GM18498 (cell line): Measurements from ENCODE around the gene SIT1.
A peak's percentile ranks its signal among the peaks of the same experiment; 100 is the strongest.
"Not testable (repeated sequence)": the region's sequence is repeated elsewhere in the genome, so short reads cannot be mapped to it uniquely, and the experiment has no call there.

ENCODE experiments used
- ATAC-seq: cut with Tn5 transposase; IDR thresholded peaks from one replicate; pipeline ENCODE4 v1.9.1; 2021; ENCODE audit warnings: mild to moderate bottlenecking, moderate library complexity; ENCODE audit not compliant: unreplicated experiment

The SIT1 gene

DNA sequence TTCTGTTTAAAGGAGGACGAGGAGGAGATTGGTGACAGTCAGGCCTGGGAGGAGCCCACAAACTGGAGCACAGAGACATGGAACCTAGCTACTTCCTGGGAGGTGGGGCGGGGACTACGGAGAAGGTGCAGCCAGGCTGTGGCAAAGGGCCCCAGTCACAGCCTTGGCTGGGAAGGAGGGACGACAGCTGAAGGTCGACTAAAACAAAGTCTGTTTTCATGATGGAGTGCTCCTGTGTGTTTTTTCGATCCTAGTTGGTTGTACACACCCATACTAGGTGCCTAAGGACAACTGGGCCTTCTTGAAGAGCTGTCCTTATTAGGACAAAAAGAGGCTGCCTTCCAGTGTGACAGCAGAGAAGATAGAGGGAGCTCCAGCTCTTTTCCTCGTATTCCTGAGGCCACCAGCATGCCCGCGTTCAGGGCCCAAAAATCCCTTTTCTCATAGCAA, 10.3 kb upstream of the SIT1 start:
- no peak for ATAC-seq

DNA sequence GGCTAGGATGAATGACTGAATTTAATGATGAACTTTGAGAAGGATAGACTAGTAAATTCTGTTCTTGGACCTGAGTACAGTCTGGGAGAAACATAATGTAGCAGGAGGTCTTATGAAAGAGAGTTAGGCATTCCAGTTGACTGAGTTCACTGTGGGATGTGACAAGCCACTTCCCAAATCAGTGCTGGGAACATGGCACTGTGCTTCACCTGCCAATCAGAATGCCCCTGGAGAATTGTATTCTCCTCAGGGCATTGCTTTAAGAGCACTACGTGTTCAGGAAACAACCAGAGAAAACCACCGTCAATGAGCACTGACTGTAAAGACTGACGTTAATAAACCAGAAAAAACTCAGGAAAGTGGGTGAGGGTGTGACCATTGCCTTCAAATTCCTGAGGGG, 8.6 kb upstream of the SIT1 start:
- ATAC-seq, result no peak

DNA sequence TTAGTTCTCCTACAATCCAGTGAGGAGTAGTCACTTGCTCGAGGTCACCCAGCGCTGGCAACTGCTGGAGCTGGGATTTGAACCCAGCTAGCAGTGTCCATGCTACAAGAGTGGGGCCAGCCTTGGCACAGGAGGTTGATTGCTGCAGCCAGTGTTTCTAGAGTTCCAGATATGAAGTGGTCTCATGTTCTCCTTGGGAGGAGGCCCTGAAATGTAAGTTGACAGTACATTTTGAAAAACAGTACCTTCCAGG, 8.2 kb upstream of the SIT1 start:
- ATAC-seq, result peak; percentile 1

DNA sequence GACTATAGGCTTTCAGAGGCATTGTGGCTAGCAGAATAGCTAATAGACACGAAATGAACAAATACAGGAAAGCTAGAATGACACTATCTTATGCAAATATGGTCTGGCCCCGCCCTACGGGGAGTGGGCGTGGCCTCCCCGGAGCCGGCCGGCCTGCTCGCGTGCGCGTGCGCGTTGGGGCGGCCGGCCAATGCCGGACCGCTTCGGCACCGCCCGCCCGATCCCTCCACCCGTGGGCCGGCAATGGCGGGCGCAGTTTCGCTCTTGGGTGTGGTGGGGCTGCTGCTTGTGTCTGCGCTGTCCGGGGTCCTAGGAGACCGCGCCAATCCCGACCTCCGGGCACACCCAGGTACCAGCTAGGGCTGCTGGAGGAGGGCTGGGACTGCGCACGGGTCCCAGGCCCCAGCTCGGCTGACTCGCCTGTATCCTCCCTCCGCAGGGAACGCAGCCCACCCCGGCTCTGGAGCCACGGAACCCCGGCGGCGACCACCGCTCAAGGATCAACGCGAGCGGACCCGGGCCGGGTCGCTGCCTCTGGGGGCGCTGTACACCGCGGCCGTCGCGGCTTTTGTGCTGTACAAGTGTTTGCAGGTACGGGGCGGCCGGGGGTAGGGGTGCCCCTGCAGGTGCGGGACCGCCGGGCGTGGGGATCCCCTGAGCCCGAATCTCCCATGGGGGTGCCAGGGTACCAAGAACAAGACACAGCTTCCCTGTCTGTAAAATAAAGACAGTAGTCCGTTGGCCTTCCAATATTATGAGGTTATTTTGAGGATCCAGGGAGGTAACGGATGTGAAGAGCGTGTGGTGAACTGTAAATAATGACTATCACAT, 7.6 kb upstream of the SIT1 start, which contains the start of gene CCDC107:
TSS of gene CCDC107 (plus strand) at position 156 of the 831 bp plus-strand sequence. CDS start at position 244, 88 bp downstream.
- ATAC-seq, result peak; percentile 71

DNA sequence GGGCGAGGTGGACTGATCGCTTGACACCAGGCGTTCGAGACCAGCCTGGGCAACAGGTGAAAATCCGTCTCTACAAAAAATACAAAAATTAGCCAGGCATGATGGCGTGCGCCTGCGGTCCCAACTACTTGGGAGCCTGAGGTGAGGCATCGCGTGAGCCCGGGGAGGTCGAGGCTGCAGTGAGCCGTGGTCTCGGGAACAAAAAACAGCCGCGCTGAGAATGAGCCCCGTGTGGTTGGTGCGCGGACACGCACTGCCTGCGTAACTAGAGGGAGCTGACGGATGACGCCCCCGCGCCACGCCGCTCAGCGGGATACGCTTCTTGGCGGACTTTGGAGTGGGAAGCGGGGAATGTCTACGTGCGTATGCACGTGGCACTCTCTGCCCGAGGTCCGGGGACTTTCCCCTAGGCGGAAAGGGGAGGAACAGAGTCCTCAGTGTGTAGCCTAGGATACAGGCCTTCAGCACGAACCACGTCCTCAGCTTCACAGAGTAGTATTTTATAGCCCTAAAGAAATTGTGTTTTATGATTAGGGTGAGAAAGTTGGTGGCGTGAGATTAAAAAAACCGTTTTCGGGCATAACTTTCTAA, 6.9 kb upstream of the SIT1 start, which contains the start of gene RMRP:
TSS of gene RMRP (minus strand) at position 474 of the 591 bp plus-strand sequence.
- ATAC-seq, result peak; percentile 87

DNA sequence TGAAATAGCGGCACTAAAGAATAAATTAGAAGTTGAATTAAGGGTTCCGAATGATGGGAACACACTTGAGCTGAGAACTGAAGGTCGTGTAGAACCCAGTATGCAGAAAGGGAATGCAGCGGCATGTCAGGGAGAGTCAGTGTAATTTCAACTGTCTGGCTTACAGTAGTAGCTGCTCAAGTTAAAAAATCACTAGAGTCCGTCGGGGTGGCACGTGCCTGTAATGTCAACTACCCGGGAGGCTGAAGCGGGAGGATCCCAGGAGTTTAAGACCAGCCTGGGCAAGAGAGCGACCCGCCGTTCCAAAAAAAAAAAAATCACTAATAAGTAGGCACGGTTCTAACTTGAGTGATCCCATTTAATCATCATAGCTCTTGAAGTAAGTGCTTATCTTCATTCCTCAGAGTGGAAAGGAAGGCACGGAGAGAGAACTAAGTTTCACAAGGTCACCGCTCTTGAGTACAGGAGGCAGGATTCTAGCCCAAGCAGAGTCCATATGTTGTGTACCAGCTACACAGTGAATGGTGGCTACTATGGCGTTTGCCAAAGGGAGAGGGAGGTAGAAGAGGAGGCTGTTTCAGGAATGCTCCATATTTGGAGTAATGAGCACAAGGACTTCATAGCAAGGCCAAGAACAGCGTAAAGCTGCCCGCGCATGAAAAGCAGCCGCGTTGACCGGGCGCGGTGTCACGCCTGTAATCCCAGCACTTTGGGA, 6.3 kb upstream of the SIT1 start:
- ATAC-seq, result no peak

DNA sequence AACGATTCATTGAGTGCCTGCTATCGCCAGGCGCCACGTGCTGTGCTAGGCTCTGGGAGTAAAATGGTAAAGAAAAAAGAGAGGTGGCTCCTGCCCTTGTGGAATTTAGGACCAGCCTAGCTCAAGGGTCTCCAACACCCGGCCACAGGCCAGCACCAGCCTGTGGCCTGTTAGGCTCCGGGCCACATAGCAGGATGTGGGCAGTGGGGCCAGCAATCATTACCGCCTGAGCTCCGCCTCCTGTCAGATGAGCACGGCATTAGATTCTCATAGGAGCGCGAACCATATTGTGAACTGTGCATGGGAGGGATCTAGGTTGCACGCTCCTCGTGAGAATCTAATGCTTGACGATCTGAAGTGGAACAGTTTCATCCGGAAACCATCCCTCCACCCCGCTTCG, 5.6 kb upstream of the SIT1 start:
- no peak for ATAC-seq

DNA sequence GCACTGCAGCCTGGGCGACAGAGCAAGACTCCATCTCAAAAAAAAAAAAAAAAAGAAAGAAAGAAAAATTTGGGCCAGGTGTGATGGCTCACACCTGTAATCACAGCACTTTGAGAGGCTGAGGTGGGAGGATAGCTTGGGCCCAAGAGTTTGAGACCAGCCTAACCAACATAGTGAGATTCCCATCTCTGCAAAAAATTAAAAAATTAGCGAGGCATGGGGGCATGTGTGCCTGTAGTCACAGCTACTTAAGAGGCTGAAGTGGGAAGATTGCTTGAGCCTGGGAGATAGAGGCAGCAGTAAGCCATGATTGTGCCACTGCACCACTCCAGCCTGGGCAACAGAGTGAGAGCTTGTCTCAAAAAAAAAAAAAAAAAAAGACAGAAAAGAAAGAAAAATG, 2.9 kb upstream of the SIT1 start:
- no peak for ATAC-seq

DNA sequence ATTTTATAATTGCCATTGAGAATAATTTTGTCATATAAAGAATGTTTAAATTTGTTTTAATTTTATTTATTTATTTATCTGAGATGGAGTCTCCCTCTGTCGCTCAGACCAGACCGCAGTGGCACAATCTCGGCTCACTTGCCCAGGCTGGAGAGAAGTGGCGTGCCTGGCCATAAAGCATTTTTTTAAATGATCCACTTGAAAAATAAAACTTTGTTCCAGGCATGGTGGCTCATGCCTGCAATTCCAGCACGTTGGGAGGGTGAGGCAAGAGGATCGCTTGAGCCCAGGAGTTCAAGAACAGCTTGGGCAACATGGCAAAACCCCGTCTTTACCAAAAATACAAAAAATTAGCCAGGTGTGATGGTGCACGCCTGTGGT, 2.1 kb upstream of the SIT1 start:
- ATAC-seq, result no peak

DNA sequence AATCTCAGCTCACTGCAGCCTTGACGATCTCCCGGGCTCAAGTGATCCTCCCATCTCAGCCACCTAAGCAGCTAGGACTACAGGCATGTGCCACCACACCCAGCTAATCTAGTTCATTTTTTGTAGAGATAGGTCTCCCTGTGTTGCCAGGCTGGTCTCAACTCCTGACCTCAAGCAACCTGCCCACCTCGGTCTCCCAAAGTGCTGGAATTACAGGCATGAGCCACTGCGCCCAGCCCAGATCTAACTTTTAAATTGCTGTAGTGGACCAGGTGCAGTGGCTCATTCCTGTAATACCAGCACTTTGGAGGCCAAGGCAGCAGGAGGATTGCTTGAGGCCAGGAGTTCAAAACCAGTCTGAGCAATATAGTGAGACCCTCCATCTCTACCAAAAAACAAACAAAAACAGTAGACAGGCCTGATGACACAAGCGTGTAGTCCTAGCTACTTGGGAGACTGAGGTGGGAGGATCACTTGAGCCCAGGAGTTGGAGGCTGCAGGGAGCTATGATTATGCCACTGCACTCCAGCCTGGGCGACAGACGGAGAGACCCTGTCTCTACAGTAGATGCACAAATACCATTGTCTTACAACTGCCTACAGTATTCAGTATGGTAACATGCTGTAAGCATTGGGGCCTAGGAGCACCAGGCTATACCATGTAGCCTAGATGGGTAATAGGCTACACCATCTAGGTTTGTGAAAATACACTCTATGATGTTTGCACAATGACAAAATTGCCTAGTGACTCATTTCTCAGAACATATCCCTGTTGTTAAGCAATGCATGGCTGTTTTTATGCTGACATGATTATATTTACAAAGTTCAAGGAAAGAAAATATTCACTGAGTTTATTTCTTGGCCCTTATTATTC, 1.5 kb upstream of the SIT1 start:
- no peak for ATAC-seq

DNA sequence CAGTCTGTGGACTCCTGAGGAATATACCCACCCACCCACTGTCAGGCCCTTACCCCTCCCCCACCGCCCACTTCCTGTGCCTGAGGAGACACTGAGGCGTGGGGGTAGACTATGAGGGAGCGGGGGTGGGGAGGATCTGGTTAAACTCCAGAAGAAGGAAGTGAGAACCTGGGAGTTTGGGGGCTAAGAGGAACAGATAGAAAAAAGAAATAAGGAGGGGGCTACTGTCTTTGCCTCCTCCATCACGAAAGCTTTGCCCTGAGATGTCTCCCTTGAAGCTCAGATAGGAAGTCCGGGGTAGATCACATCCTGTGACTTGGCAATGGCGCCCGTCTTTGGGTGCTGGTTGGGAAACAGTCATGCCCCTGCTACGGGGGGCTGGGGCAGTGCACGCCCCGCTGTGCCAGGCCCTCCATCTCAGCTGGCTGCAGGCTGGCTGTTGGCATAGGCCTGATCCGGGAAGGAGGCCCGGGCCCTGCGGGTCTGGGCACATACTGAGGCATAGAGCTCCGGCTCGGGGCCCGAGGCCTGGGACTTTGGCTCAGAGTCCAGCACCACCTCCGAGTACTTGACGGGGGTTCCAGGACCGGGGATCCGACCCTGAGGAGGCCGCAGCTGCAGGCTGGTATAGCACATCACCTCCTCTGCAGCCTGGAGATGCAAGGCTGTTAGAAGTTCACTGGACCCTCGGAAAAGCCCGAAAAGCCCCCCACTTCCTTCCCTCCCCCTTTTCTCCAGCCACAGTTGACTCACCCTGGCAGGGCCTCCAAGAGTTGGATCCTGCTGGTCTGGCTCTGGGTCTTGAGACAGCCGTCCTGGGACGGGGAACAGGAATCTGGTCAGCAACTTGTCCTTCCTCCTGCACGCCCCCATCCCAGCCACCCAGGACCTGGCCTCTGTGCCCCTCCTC, 1.0 kb downstream of the SIT1 start:
- ATAC-seq, result no peak

DNA sequence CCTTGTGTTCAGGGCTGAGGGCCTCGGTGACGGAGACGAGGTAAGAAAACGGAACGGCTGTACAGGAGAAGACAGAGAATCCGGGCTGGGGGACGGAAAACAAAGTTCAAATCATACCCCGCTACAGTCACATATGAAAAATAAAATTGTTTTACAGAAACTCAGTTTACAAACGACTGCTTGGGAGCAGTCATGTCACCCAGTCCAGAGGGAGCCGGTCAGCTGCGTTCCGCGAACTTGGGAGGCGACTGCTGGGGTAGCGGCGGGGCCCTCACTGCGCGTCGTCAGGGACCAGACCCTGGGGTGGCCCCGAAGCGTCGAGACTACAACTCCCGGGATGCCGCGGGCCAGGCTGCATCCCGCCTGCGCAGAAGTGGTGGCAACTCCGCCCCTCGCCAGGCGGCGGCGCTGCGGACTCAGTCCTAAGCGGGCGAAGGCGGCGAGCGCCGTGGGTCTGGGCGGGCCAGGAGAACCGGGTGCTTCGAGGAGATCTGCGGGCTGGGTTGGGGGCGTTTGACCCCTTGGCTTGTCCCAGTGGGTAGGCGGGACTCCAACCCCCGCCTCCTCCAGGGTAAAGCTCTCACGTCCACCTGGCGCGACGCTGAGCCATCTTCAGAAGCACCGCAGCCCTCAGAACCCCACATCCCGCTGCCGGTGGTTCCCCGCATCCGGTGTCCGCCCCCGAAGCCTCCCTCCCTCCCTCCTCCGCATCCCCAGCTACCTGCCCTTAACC, 4.0 kb downstream of the SIT1 start:
- ATAC-seq, result peak; percentile 91

DNA sequence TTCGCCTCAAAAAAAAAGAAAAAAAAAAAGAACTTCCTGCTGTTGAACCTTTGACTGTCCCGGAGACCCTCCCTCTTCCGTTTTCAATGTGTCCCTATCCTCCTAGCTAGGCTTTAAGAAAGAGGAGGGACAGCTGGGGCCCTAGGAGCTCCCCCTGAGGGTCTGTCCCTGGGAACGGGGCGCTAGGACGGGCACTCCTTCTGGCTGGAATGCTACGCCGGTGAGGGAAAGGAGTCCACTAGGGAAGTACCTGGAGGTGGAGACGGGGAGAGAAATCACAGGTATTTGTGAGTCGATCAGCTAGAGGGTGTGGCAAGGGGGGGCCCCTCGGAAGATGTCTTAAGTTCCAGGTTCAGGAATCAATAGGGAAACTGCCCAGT, 4.6 kb downstream of the SIT1 start:
- ATAC-seq, result no peak

DNA sequence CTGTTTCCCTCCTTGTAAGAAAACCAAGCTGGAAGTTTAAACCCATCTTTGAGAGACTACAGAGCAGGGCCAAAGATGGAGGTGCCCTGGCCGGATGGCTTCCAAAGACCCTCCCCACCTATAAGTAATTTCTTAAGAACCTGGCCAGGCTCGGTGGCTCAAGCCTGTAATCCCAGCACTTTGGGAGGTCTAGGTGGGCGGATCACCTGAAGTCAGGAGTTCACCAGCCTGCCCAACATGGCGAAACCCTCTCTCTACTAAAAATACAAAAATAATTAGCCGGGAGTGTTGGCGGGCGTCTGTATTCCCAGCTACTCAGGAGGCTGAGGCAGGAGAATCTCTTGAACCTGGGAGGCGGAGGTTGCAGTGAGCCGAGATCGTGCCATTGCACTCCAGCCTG, 5.0 kb downstream of the SIT1 start:
- not testable (repeated sequence) for ATAC-seq

DNA sequence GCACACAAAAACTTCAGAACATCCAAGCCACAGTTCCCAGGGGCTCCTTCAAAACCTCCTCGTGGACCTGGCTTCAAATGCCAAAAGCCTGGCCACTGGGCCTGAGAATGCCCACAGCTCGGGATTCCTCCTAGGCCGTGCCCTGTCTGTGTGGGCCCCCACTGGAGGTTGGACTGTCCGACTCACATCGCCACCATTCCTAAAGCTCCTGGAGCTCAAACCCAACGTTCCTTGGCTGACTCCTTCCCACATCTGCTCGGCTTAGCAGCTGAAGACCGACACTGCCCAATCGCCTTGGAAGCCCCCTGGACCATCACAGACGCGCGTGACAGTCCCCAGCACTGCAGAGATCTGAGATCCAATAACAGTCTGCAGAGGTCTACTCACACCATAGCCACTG, 7.7 kb downstream of the SIT1 start:
- no peak for ATAC-seq

DNA sequence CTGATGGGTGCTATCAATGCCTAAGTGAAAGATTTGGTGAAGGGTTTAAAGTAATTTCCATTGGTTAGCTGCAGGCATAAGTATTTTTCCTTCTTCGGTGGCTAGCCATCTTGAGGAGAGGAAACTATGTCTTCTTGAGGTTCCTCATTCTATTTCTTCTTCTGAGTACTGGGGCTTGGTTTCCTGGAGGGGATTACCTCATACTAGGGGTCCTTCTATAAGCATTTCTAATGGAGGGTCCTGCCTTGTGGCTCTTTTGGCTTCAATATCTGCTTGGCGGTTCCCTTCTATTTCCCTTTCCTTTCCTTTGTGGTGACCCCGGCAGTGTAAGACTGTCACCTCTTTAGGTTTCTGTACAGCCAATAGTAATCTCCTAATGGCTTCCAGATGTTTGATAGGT, 9.3 kb downstream of the SIT1 start:
- ATAC-seq, result not testable (repeated sequence)

DNA sequence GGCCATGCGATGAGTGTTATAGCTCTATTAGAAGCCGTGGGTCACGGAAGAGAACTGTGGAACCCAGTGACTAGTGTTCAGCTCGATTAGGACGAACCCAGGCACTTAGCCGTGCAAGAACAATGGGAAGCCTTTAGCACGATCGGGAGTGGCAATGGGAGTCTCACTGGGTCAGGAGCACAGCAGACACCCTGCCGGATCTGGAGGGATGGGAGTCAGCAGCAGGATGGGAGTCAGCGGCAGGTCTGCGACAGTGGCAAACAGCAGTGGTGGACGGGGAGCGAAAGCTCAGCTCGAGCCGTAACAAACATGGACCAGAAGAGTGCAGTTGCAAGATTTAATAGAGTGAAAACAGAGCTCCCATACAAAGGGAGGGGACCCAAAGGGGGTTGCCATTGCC, 10.3 kb downstream of the SIT1 start:
- not testable (repeated sequence) for ATAC-seq

DNA sequence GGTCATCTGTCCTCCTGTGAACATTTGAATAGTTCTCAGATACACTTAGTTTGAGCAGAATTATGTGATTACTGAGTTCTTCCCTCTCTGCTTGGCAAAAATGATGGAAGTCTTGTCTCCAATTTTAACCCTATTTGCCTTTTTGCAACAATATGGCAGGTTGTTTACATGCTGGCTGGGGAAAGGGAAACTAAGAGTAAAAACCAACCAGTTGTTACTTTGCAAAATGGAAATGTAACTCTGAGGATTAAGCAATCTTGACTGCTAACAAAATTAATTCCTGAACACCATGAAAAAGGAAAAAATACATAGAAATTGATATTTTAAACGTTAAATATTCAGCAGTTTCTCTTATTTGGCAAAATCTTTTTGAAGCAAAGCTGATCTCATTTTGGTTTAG, 11.1 kb downstream of the SIT1 start:
- ATAC-seq, result no peak

DNA sequence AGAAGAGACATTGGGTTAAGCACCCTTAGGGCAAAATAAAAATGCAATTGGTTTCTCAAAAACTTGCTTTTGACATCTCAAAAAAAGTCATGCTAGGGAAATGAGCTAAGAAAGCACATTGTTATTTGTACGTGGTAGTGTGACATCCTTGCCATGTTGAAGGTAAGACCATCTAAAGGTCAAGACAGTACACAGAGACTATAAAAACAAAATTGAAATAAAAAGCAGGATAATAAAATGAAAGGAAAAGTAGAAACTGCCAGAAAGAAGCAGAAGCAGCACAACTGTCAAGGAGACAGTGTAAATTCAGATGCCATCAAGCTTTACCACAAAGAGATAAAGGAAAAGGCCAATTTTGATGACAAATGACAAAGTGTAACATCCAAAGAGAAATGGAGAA, 11.5 kb downstream of the SIT1 start:
- ATAC-seq, result not testable (repeated sequence)
